IMR-90 (cell line): ENCODE results near the gene ZNF74.

Experiments
- BHLHE40 ChIP-seq: fragments of 150-350 bp; IDR thresholded peaks from 2 replicates; pipeline ENCODE4 v1.6.1; 2016; ENCODE audit warnings: mild to moderate bottlenecking, low read depth, low read length
- CEBPB ChIP-seq: IDR thresholded peaks from 2 replicates; pipeline ENCODE4 v1.6.1; 2012; ENCODE audit warnings: low read depth, low read length, improper control_type of control experiment
- CHD1 ChIP-seq: IDR thresholded peaks from 2 replicates; pipeline ENCODE4 v1.6.1; 2012; ENCODE audit warnings: low read depth, low read length, improper control_type of control experiment
- MAZ ChIP-seq: IDR thresholded peaks from 2 replicates; pipeline ENCODE4 v1.6.1; 2012; ENCODE audit warnings: low read depth, mild to moderate bottlenecking, low read length, improper control_type of control experiment, moderate library complexity, borderline replicate concordance
- MXI1 ChIP-seq: IDR thresholded peaks from 2 replicates; pipeline ENCODE4 v1.6.1; 2012; ENCODE audit warnings: low read depth, mild to moderate bottlenecking, low read length, moderate library complexity, borderline replicate concordance
- NFE2L2 ChIP-seq: fragments of 150-350 bp; IDR thresholded peaks from 2 replicates; pipeline ENCODE4 v1.6.1; 2016; ENCODE audit warnings: low read depth, mild to moderate bottlenecking, low read length
- POLR2A ChIP-seq: IDR thresholded peaks from 2 replicates; pipeline ENCODE4 v1.6.1; 2012; ENCODE audit warnings: mild to moderate bottlenecking, low read depth, low read length
- RAD21 ChIP-seq: IDR thresholded peaks from 2 replicates; pipeline ENCODE4 v1.6.1; 2012; ENCODE audit warnings: low read length, improper control_type of control experiment
- RCOR1 ChIP-seq: IDR thresholded peaks from 2 replicates; pipeline ENCODE4 v1.6.1; 2012; ENCODE audit warnings: mild to moderate bottlenecking, low read length, improper control_type of control experiment; ENCODE audit not compliant: insufficient replicate concordance
- RFX5 ChIP-seq: IDR thresholded peaks from 2 replicates; pipeline ENCODE4 v1.8.0; 2012; ENCODE audit warnings: low read depth, mild to moderate bottlenecking, low read length, moderate library complexity
- SMC3 ChIP-seq: fragments of 150-350 bp; IDR thresholded peaks from 2 replicates; pipeline ENCODE4 v1.6.1; 2016; ENCODE audit warnings: low read depth, mild to moderate bottlenecking, antibody characterized with exemption, low read length, moderate library complexity
- TF ChIP-seq, protein P1 (sequence below): conservative IDR thresholded peaks from 2 replicates; pipeline ENCODE4 v1.5.1; 2012; ENCODE audit warnings: mild to moderate bottlenecking, low read depth, low read length, improper control_type of control experiment
- TF ChIP-seq, protein P2 (sequence below): fragments of 150-350 bp; IDR thresholded peaks from 2 replicates; pipeline ENCODE4 v1.6.1; 2017; ENCODE audit warnings: mild to moderate bottlenecking, antibody characterized with exemption, low read length, low read depth

DNA sequence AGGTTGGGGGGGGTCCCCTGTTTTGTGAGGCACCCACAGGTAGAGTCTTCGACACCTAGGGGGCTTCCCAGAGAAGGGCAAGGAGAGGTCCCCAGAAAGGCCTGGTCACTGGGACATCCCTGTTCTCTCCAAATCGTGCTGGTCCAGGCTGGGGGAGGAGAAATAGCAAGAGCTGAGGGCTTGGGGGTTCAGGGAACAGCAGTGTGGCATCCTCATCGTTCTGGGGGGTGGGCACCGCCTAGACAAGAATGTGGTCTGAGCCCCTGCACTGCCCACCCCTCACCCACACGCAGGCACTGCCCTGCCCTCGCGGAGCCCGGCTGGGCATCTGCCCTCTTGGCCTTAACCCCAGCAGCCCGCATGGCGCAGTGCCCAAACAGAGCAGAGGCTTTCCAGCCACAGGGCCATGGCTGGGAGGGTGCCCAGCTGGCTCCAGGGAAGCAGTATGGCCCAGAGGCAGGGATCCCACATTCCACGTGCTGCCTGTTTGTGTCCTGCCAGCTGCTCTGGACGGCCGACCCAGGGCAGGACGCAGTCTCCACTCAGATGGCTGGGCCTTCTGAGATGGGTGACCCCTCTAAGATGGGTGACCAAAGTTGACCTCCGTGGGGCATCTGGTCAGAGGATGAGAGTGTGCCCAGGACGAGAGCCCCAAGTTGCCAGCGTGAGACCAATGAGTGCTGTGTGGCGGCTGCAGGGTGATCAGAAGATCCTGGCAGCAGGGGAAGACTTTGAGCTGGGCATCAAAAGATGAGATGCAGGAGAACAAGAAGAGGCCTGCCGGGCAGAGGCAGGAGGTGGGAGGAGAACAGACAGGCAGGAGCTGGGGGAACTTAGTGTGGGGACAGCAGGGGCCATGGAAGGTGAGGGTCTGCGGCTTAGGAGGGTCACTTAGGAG is 29.3 kb downstream of the ZNF74 start:
- TF ChIP-seq, protein P1, sequence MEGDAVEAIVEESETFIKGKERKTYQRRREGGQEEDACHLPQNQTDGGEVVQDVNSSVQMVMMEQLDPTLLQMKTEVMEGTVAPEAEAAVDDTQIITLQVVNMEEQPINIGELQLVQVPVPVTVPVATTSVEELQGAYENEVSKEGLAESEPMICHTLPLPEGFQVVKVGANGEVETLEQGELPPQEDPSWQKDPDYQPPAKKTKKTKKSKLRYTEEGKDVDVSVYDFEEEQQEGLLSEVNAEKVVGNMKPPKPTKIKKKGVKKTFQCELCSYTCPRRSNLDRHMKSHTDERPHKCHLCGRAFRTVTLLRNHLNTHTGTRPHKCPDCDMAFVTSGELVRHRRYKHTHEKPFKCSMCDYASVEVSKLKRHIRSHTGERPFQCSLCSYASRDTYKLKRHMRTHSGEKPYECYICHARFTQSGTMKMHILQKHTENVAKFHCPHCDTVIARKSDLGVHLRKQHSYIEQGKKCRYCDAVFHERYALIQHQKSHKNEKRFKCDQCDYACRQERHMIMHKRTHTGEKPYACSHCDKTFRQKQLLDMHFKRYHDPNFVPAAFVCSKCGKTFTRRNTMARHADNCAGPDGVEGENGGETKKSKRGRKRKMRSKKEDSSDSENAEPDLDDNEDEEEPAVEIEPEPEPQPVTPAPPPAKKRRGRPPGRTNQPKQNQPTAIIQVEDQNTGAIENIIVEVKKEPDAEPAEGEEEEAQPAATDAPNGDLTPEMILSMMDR = no peak
- TF ChIP-seq MAZ = no peak
- no peak for TF ChIP-seq BHLHE40
- no peak for TF ChIP-seq SMC3
- no peak for TF ChIP-seq POLR2A
- TF ChIP-seq, protein P2, sequence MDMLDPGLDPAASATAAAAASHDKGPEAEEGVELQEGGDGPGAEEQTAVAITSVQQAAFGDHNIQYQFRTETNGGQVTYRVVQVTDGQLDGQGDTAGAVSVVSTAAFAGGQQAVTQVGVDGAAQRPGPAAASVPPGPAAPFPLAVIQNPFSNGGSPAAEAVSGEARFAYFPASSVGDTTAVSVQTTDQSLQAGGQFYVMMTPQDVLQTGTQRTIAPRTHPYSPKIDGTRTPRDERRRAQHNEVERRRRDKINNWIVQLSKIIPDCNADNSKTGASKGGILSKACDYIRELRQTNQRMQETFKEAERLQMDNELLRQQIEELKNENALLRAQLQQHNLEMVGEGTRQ = no peak
- no peak for TF ChIP-seq RFX5
- no peak for TF ChIP-seq MXI1
- TF ChIP-seq CEBPB = no peak
- no peak for TF ChIP-seq RAD21
- no peak for TF ChIP-seq RCOR1
- no peak for TF ChIP-seq CHD1
- no peak for TF ChIP-seq NFE2L2
